ENCODE results near the gene KDM1B.
"Not testable (repeated sequence)": the region's sequence is repeated elsewhere in the genome, so short reads cannot be mapped to it uniquely, and the experiment has no call there.

Gene KDM1B

GRCh38 chr6:18165751-18166150 is 10.5 kb downstream of the KDM1B start:
- Mint-ChIP-seq H3K9me3 (ENCODE audit: low read depth) (peaks cover 7% of the 10 kb centered on the region), H3K4me3 (no peak overlapping the region), H3K27ac (no peak overlapping the region), H3K36me3 (peaks cover 24% of the 10 kb centered on the region), H3K27me3 (no peaks in the 10 kb centered on the region), H3K4me1 (ENCODE audit: low read depth) (no peaks in the 10 kb centered on the region)

GRCh38 chr6:18166312-18167036 is 11.3 kb downstream of the KDM1B start:
- H3K4me1 Mint-ChIP-seq (ENCODE audit: low read depth), result no peaks in the 10 kb centered on the region
- H3K4me3 Mint-ChIP-seq, result no peak overlapping the region
- no peak overlapping the region for H3K27ac Mint-ChIP-seq
- H3K27me3 Mint-ChIP-seq, result no peaks in the 10 kb centered on the region
- peaks cover 7% of the 10 kb centered on the region for H3K9me3 Mint-ChIP-seq (ENCODE audit: low read depth)
- peaks cover 23% of the 10 kb centered on the region for H3K36me3 Mint-ChIP-seq

GRCh38 chr6:18168264-18168663 is 13.0 kb downstream of the KDM1B start:
- no peaks in the 10 kb centered on the region for H3K27me3 Mint-ChIP-seq
- no peak overlapping the region for H3K27ac Mint-ChIP-seq
- no peak overlapping the region for H3K4me3 Mint-ChIP-seq
- peaks cover 7% of the 10 kb centered on the region for H3K9me3 Mint-ChIP-seq (ENCODE audit: low read depth)
- peaks cover 21% of the 10 kb centered on the region for H3K36me3 Mint-ChIP-seq
- no peaks in the 10 kb centered on the region for H3K4me1 Mint-ChIP-seq (ENCODE audit: low read depth)

- Mint-ChIP-seq H3K4me3 (no peak overlapping the region), H3K4me1 (ENCODE audit: low read depth) (peaks cover 5% of the 10 kb centered on the region), H3K27ac (no peak overlapping the region), H3K36me3 (peaks cover 45% of the 10 kb centered on the region), H3K9me3 (ENCODE audit: low read depth) (peaks cover 7% of the 10 kb centered on the region), H3K27me3 (no peaks in the 10 kb centered on the region)
Measured at GRCh38 chr6:18171871-18172270, 16.6 kb downstream of the KDM1B start.

GRCh38 chr6:18176198-18176597 is 21.0 kb downstream of the KDM1B start:
- H3K27me3 Mint-ChIP-seq; H3K4me1 Mint-ChIP-seq (ENCODE audit: low read depth); H3K4me3 Mint-ChIP-seq; H3K9me3 Mint-ChIP-seq (ENCODE audit: low read depth); H3K27ac Mint-ChIP-seq: not testable (repeated sequence)
- H3K36me3 Mint-ChIP-seq, result peaks cover 44% of the 10 kb centered on the region

GRCh38 chr6:18177286-18177965 is 22.2 kb downstream of the KDM1B start:
- Mint-ChIP-seq H3K27me3 (no peaks in the 10 kb centered on the region), H3K4me1 (ENCODE audit: low read depth) (peaks cover 5% of the 10 kb centered on the region), H3K4me3 (no peak overlapping the region), H3K27ac (no peak overlapping the region), H3K9me3 (ENCODE audit: low read depth) (no peaks in the 10 kb centered on the region), H3K36me3 (peaks cover 39% of the 10 kb centered on the region)

- H3K27ac Mint-ChIP-seq, result no peak overlapping the region
- H3K9me3 Mint-ChIP-seq (ENCODE audit: low read depth), result no peaks in the 10 kb centered on the region
- peaks cover 43% of the 10 kb centered on the region for H3K36me3 Mint-ChIP-seq
- no peak overlapping the region for H3K4me3 Mint-ChIP-seq
- no peaks in the 10 kb centered on the region for H3K27me3 Mint-ChIP-seq
- peaks cover 5% of the 10 kb centered on the region for H3K4me1 Mint-ChIP-seq (ENCODE audit: low read depth)
Measured at GRCh38 chr6:18178960-18179615, 23.9 kb downstream of the KDM1B start.

- Mint-ChIP-seq H3K4me1 (ENCODE audit: low read depth) (peaks cover 5% of the 10 kb centered on the region), H3K27ac (no peak overlapping the region), H3K4me3 (no peak overlapping the region), H3K9me3 (ENCODE audit: low read depth) (no peaks in the 10 kb centered on the region), H3K27me3 (no peaks in the 10 kb centered on the region), H3K36me3 (peaks cover 36% of the 10 kb centered on the region)
Measured at GRCh38 chr6:18179770-18180356, 24.6 kb downstream of the KDM1B start.

GRCh38 chr6:18182568-18182967 is 27.3 kb downstream of the KDM1B start:
- Mint-ChIP-seq H3K27me3 (no peaks in the 10 kb centered on the region), H3K4me1 (ENCODE audit: low read depth) (peaks cover 3% of the 10 kb centered on the region), H3K4me3 (no peak overlapping the region), H3K27ac (no peak overlapping the region), H3K9me3 (ENCODE audit: low read depth) (no peaks in the 10 kb centered on the region), H3K36me3 (peaks cover 29% of the 10 kb centered on the region)

- peaks cover 30% of the 10 kb centered on the region for H3K36me3 Mint-ChIP-seq
- no peaks in the 10 kb centered on the region for H3K9me3 Mint-ChIP-seq (ENCODE audit: low read depth)
- H3K4me1 Mint-ChIP-seq (ENCODE audit: low read depth), result peaks cover 3% of the 10 kb centered on the region
- H3K4me3 Mint-ChIP-seq, result no peak overlapping the region
- no peaks in the 10 kb centered on the region for H3K27me3 Mint-ChIP-seq
- no peak overlapping the region for H3K27ac Mint-ChIP-seq
Measured at GRCh38 chr6:18183766-18184165, 28.5 kb downstream of the KDM1B start.

GRCh38 chr6:18185624-18186023 is 30.4 kb downstream of the KDM1B start:
- H3K4me1 Mint-ChIP-seq (ENCODE audit: low read depth), result peaks cover 3% of the 10 kb centered on the region
- H3K9me3 Mint-ChIP-seq (ENCODE audit: low read depth), result no peaks in the 10 kb centered on the region
- no peak overlapping the region for H3K27ac Mint-ChIP-seq
- peaks cover 24% of the 10 kb centered on the region for H3K36me3 Mint-ChIP-seq
- H3K4me3 Mint-ChIP-seq, result no peak overlapping the region
- H3K27me3 Mint-ChIP-seq, result no peaks in the 10 kb centered on the region

- no peaks in the 10 kb centered on the region for H3K9me3 Mint-ChIP-seq (ENCODE audit: low read depth)
- H3K27ac Mint-ChIP-seq, result no peak overlapping the region
Measured at GRCh38 chr6:18186033-18186432, 30.8 kb downstream of the KDM1B start.

GRCh38 chr6:18186540-18187250 is 31.5 kb downstream of the KDM1B start:
- Mint-ChIP-seq H3K4me1 (ENCODE audit: low read depth) (peaks cover 3% of the 10 kb centered on the region), H3K27ac (no peak overlapping the region)

More at GRCh38 chr6:18186033-18186432, 30.8 kb downstream of the KDM1B start:
- no peak overlapping the region for H3K4me3 Mint-ChIP-seq
- H3K4me1 Mint-ChIP-seq (ENCODE audit: low read depth), result peaks cover 3% of the 10 kb centered on the region
- H3K36me3 Mint-ChIP-seq, result peaks cover 22% of the 10 kb centered on the region
- H3K27me3 Mint-ChIP-seq, result no peaks in the 10 kb centered on the region

GRCh38 chr6:18187701-18188100 is 32.5 kb downstream of the KDM1B start:
- H3K4me1 Mint-ChIP-seq (ENCODE audit: low read depth), result peaks cover 3% of the 10 kb centered on the region
- H3K36me3 Mint-ChIP-seq, result peaks cover 28% of the 10 kb centered on the region

More at GRCh38 chr6:18186540-18187250, 31.5 kb downstream of the KDM1B start:
- H3K4me3 Mint-ChIP-seq, result no peak overlapping the region
- H3K36me3 Mint-ChIP-seq, result peaks cover 28% of the 10 kb centered on the region
- H3K27me3 Mint-ChIP-seq, result no peaks in the 10 kb centered on the region
- H3K9me3 Mint-ChIP-seq (ENCODE audit: low read depth), result no peaks in the 10 kb centered on the region

More at GRCh38 chr6:18187701-18188100, 32.5 kb downstream of the KDM1B start:
- no peak overlapping the region for H3K27ac Mint-ChIP-seq
- H3K4me3 Mint-ChIP-seq, result no peak overlapping the region
- no peaks in the 10 kb centered on the region for H3K27me3 Mint-ChIP-seq
- no peaks in the 10 kb centered on the region for H3K9me3 Mint-ChIP-seq (ENCODE audit: low read depth)
